ENCODE measurements around the gene GAS2L3. TPM values are rescaled to one million over a fixed set of nuclear protein-coding genes. Genes with fewer than 3 reads are reported as not detected.
A peak's percentile ranks its signal among the peaks of the same experiment; 100 is the strongest.

The GAS2L3 gene
- total RNA-seq, 1 experiment from 2014 or later, result 31.9 TPM

GRCh38 chr12:100572184-100572583 is 1.3 kb upstream of the GAS2L3 start:
- H3K4me1 ChIP-seq (replicated peaks; ENCODE audit: insufficient read depth), result peaks cover 11% of the 10 kb centered on the region
- intact Hi-C loops (cut with micrococcal nuclease; ENCODE audit: unreplicated experiment), result no loop called here
- H3K4me3 ChIP-seq, result no peak overlapping the region
- no peak overlapping the region for H3K27ac ChIP-seq
- H3K9me3 ChIP-seq (ENCODE audit: insufficient read depth, low read depth), result no peaks in the 10 kb centered on the region
- no peaks in the 10 kb centered on the region for H3K27me3 ChIP-seq (ENCODE audit: insufficient read depth, low read depth)
- TF ChIP-seq, protein P1, sequence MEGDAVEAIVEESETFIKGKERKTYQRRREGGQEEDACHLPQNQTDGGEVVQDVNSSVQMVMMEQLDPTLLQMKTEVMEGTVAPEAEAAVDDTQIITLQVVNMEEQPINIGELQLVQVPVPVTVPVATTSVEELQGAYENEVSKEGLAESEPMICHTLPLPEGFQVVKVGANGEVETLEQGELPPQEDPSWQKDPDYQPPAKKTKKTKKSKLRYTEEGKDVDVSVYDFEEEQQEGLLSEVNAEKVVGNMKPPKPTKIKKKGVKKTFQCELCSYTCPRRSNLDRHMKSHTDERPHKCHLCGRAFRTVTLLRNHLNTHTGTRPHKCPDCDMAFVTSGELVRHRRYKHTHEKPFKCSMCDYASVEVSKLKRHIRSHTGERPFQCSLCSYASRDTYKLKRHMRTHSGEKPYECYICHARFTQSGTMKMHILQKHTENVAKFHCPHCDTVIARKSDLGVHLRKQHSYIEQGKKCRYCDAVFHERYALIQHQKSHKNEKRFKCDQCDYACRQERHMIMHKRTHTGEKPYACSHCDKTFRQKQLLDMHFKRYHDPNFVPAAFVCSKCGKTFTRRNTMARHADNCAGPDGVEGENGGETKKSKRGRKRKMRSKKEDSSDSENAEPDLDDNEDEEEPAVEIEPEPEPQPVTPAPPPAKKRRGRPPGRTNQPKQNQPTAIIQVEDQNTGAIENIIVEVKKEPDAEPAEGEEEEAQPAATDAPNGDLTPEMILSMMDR (conservative IDR thresholded peaks at IDR 0.05), result no peak
- TF ChIP-seq EZH2 (IDR thresholded peaks at IDR 0.05; ENCODE audit: low read depth), result no peak
- no peak overlapping the region for H2AFZ ChIP-seq
- H3K36me3 ChIP-seq (ENCODE audit: low read depth), result no peaks in the 10 kb centered on the region
- H3K9me2 ChIP-seq (ENCODE audit: insufficient read depth), result no peaks in the 10 kb centered on the region
- no peaks in the 10 kb centered on the region for H3F3A ChIP-seq (ENCODE audit: insufficient read depth, low read depth)
- ChIA-PET CTCF (no interaction called here), POLR2A (ENCODE audit: unreplicated experiment) (no interaction called here)
- no peak overlapping the region for H3K4me2 ChIP-seq
- no peak for DNase-seq
- H3K79me2 ChIP-seq (ENCODE audit: low read depth), result peaks cover 30% of the 10 kb centered on the region
- H4K20me1 ChIP-seq (ENCODE audit: insufficient read depth), result no peaks in the 10 kb centered on the region
- no TSS peak for BruUV-seq (replicated peaks)

DNA sequence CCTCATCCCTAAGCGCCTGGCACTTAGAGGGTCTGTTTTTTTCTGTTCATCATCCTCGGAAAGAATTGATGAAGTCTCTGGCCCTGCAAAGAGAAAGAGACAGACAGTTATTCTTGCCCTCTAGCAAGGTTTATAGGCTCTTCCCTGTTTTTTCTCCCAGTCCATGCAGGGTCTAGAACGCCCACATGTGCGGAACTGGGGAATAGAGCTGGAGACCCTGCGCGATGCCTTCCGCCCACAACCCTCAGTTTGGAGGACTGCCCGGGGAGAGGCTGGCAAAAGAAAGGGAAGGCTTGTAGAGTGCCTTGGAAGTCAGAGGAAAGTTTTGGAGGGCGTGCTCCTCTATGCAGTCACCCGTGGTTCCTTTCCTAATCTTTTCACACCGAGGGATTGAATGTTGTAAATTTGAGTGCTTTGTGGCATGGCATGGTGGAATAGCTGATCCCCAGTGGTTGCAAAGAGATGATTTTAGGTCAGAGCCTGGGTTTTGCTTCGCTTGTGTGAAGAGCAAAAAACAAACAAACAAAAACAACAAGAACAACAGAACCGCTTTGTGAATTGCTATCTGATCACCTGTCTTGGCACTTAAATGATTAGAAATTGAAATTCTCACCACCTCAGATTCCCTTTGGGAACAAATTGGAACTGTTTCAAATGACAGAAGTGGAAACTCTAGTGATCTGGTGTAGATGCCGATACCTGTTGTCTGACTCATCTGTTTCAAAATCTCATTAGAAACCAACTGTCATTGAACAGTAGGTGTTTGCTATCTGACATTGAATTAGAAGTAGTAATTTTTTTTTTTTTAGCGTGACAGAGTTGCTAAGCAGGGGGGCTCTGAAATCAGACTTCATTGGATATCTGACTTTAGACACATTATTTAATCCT is 947 bp downstream of the GAS2L3 start:
- H2AFZ ChIP-seq, result peak overlapping the region; percentile 93
- peak overlapping the region; percentile 82 for H3K4me3 ChIP-seq
- POLR2A ChIA-PET (ENCODE audit: unreplicated experiment), result interaction anchor here (0.7 kb wide), 1 partner anchor 31 kb away, joined by 10 read pairs; no protein-coding TSS in a partner anchor
- H3K79me2 ChIP-seq (ENCODE audit: low read depth), result peaks cover 46% of the 10 kb centered on the region
- peaks cover 11% of the 10 kb centered on the region for H3K4me1 ChIP-seq (replicated peaks; ENCODE audit: insufficient read depth)
- H3K4me2 ChIP-seq, result peak overlapping the region; percentile 91
- no peaks in the 10 kb centered on the region for H3F3A ChIP-seq (ENCODE audit: insufficient read depth, low read depth)
- H3K36me3 ChIP-seq (ENCODE audit: low read depth), result no peaks in the 10 kb centered on the region
- CTCF ChIA-PET, result no interaction called here
- peak overlapping the region; percentile 37 for H3K27ac ChIP-seq
- H3K9me3 ChIP-seq (ENCODE audit: insufficient read depth, low read depth), result no peaks in the 10 kb centered on the region
- TF ChIP-seq, protein P1 (conservative IDR thresholded peaks at IDR 0.05), result no peak
- TF ChIP-seq EZH2 (IDR thresholded peaks at IDR 0.05; ENCODE audit: low read depth), result no peak
- peak in 1 of 2 experiments; percentile 62 for DNase-seq
- H4K20me1 ChIP-seq (ENCODE audit: insufficient read depth), result no peaks in the 10 kb centered on the region
- no peaks in the 10 kb centered on the region for H3K9me2 ChIP-seq (ENCODE audit: insufficient read depth)
- BruUV-seq (replicated peaks), result TSS peak; percentile 66
- intact Hi-C loops (cut with micrococcal nuclease; ENCODE audit: unreplicated experiment), result loop anchor here (1.0 kb wide), 1 partner anchor 340 kb away; no protein-coding TSS in a partner anchor
- no peaks in the 10 kb centered on the region for H3K27me3 ChIP-seq (ENCODE audit: insufficient read depth, low read depth)

- H3F3A ChIP-seq (ENCODE audit: insufficient read depth, low read depth), result no peaks in the 10 kb centered on the region
- H3K9me2 ChIP-seq (ENCODE audit: insufficient read depth), result no peaks in the 10 kb centered on the region
- H2AFZ ChIP-seq, result no peak overlapping the region
- peaks cover 11% of the 10 kb centered on the region for H3K4me1 ChIP-seq (replicated peaks; ENCODE audit: insufficient read depth)
- no peak overlapping the region for H3K4me3 ChIP-seq
- H3K4me2 ChIP-seq, result no peak overlapping the region
- H3K27ac ChIP-seq, result no peak overlapping the region
- no peaks in the 10 kb centered on the region for H3K27me3 ChIP-seq (ENCODE audit: insufficient read depth, low read depth)
- no peak for DNase-seq
- ChIA-PET CTCF (no interaction called here), POLR2A (ENCODE audit: unreplicated experiment) (interaction anchor here (0.6 kb wide), 1 partner anchor 427 kb away, joined by 11 read pairs; no protein-coding TSS in a partner anchor)
- no TSS peak for BruUV-seq (replicated peaks)
- H3K9me3 ChIP-seq (ENCODE audit: insufficient read depth, low read depth), result no peaks in the 10 kb centered on the region
- H4K20me1 ChIP-seq (ENCODE audit: insufficient read depth), result no peaks in the 10 kb centered on the region
- no peaks in the 10 kb centered on the region for H3K36me3 ChIP-seq (ENCODE audit: low read depth)
- intact Hi-C loops (cut with micrococcal nuclease; ENCODE audit: unreplicated experiment), result no loop called here
- no peak for TF ChIP-seq EZH2 (IDR thresholded peaks at IDR 0.05; ENCODE audit: low read depth)
- TF ChIP-seq, protein P1 (conservative IDR thresholded peaks at IDR 0.05), result no peak
- H3K79me2 ChIP-seq (ENCODE audit: low read depth), result peaks cover 54% of the 10 kb centered on the region
These were observed 3.0 kb downstream of the GAS2L3 start for GRCh38 chr12:100576331-100577036.
